ENCODE results near the gene ANGPTL7.

ANGPTL7 gene

GRCh38 chr1:11233208-11233607, 44.1 kb downstream of the ANGPTL7 start:
- Mint-ChIP-seq H3K27me3 (ENCODE audit: low read depth, poor library complexity) (peaks cover 3% of the 10 kb centered on the region), H3K36me3 (ENCODE audit: low read depth) (peaks cover 72% of the 10 kb centered on the region), H3K4me3 (no peak overlapping the region), H3K4me1 (no peaks in the 10 kb centered on the region), H3K27ac (no peak overlapping the region), H3K9me3 (no peaks in the 10 kb centered on the region)
- no peak for TF ChIP-seq CTCF (IDR thresholded peaks at IDR 0.05)
- DNase-seq = no peak

- no peak overlapping the region for H3K4me3 Mint-ChIP-seq
- peaks cover 3% of the 10 kb centered on the region for H3K27me3 Mint-ChIP-seq (ENCODE audit: low read depth, poor library complexity)
- no peak overlapping the region for H3K27ac Mint-ChIP-seq
- H3K4me1 Mint-ChIP-seq = no peaks in the 10 kb centered on the region
- no peaks in the 10 kb centered on the region for H3K9me3 Mint-ChIP-seq
- no peak for TF ChIP-seq CTCF (IDR thresholded peaks at IDR 0.05)
- peaks cover 63% of the 10 kb centered on the region for H3K36me3 Mint-ChIP-seq (ENCODE audit: low read depth)
- DNase-seq = no peak
These were observed 48.2 kb downstream of the ANGPTL7 start for GRCh38 chr1:11237356-11237755.

- Mint-ChIP-seq H3K27me3 (ENCODE audit: low read depth, poor library complexity) (peaks cover 3% of the 10 kb centered on the region), H3K4me3 (no peak overlapping the region), H3K4me1 (no peaks in the 10 kb centered on the region), H3K27ac (no peak overlapping the region), H3K36me3 (ENCODE audit: low read depth) (peaks cover 54% of the 10 kb centered on the region), H3K9me3 (no peaks in the 10 kb centered on the region)
- TF ChIP-seq CTCF (IDR thresholded peaks at IDR 0.05) = no peak
- no peak for DNase-seq
These were observed 49.2 kb downstream of the ANGPTL7 start for GRCh38 chr1:11238311-11238710.

- Mint-ChIP-seq H3K36me3 (ENCODE audit: low read depth) (peaks cover 31% of the 10 kb centered on the region), H3K27me3 (ENCODE audit: low read depth, poor library complexity) (no peaks in the 10 kb centered on the region), H3K4me3 (no peak overlapping the region), H3K27ac (no peak overlapping the region), H3K4me1 (no peaks in the 10 kb centered on the region), H3K9me3 (peaks cover under 1% of the 10 kb centered on the region)
- TF ChIP-seq CTCF (IDR thresholded peaks at IDR 0.05) = no peak
- DNase-seq = no peak
These were observed 56.1 kb downstream of the ANGPTL7 start for GRCh38 chr1:11245248-11245647.

Measured in nephron progenitor cell (in vitro differentiated cells).